A204.1 (cell line): ENCODE measurements around the gene GRAMD1B.

ENCODE experiments used
- FAIRE-seq: peaks from 2 replicates; lab custom pipeline; 2012; peaks lifted over from hg19 to GRCh38; lab: Jason Lieb, UNC

GRAMD1B gene

GRCh38 chr11:123593570-123593969 is 163.5 kb downstream of the GRAMD1B start:
- no peak for FAIRE-seq

- FAIRE-seq: no peak
Measured at GRCh38 chr11:123594188-123594901, 164.3 kb downstream of the GRAMD1B start.

GRCh38 chr11:123594921-123595320 is 164.9 kb downstream of the GRAMD1B start:
- FAIRE-seq: no peak

- FAIRE-seq: no peak
Measured at GRCh38 chr11:123597859-123598258, 167.8 kb downstream of the GRAMD1B start.

GRCh38 chr11:123601136-123601535 is 171.1 kb downstream of the GRAMD1B start:
- no peak for FAIRE-seq

- no peak for FAIRE-seq
Measured at GRCh38 chr11:123601743-123602142, 171.7 kb downstream of the GRAMD1B start.

- FAIRE-seq: no peak
Measured at GRCh38 chr11:123603666-123604065, 173.6 kb downstream of the GRAMD1B start.

- FAIRE-seq: no peak
Measured at GRCh38 chr11:123607781-123608180, 177.7 kb downstream of the GRAMD1B start.

- no peak for FAIRE-seq
Measured at GRCh38 chr11:123608371-123608770, 178.3 kb downstream of the GRAMD1B start.

GRCh38 chr11:123608945-123609344 is 178.9 kb downstream of the GRAMD1B start:
- no peak for FAIRE-seq

- no peak for FAIRE-seq
Measured at GRCh38 chr11:123611698-123612097, 181.6 kb downstream of the GRAMD1B start.

- FAIRE-seq: no peak
Measured at GRCh38 chr11:123616505-123617198, 186.6 kb downstream of the GRAMD1B start.

- no peak for FAIRE-seq
Measured at GRCh38 chr11:123622576-123622975, 192.5 kb downstream of the GRAMD1B start.

GRCh38 chr11:123624974-123625373 is 194.9 kb downstream of the GRAMD1B start:
- FAIRE-seq: no peak

GRCh38 chr11:123628936-123629683 is 199.0 kb downstream of the GRAMD1B start:
- no peak for FAIRE-seq

- no peak for FAIRE-seq
Measured at GRCh38 chr11:123630126-123630608, 200.1 kb downstream of the GRAMD1B start.

GRCh38 chr11:123640029-123640428 is 210.0 kb downstream of the GRAMD1B start:
- FAIRE-seq: no peak

GRCh38 chr11:123640677-123641494 is 210.8 kb downstream of the GRAMD1B start:
- no peak for FAIRE-seq

- FAIRE-seq: no peak
Measured at GRCh38 chr11:123641495-123641840, 211.4 kb downstream of the GRAMD1B start.

GRCh38 chr11:123642435-123642834 is 212.4 kb downstream of the GRAMD1B start:
- FAIRE-seq: no peak

GRCh38 chr11:123645286-123645975 is 215.4 kb downstream of the GRAMD1B start:
- FAIRE-seq: no peak

- no peak for FAIRE-seq
Measured at GRCh38 chr11:123650901-123651300, 220.8 kb downstream of the GRAMD1B start.
